Measurements from ENCODE around the gene ZNF496. TPM values are rescaled to one million over a fixed set of nuclear protein-coding genes. Genes with fewer than 3 reads are reported as not detected.
"Not testable (repeated sequence)": the region's sequence is repeated elsewhere in the genome, so short reads cannot be mapped to it uniquely, and the experiment has no call there.

The ZNF496 gene
- 30.9 and 47.0 TPM in 2 replicates for total RNA-seq (2014; rRNA removed; shearing (Covaris generic); ENCODE audit: low replicate concordance)

DNA sequence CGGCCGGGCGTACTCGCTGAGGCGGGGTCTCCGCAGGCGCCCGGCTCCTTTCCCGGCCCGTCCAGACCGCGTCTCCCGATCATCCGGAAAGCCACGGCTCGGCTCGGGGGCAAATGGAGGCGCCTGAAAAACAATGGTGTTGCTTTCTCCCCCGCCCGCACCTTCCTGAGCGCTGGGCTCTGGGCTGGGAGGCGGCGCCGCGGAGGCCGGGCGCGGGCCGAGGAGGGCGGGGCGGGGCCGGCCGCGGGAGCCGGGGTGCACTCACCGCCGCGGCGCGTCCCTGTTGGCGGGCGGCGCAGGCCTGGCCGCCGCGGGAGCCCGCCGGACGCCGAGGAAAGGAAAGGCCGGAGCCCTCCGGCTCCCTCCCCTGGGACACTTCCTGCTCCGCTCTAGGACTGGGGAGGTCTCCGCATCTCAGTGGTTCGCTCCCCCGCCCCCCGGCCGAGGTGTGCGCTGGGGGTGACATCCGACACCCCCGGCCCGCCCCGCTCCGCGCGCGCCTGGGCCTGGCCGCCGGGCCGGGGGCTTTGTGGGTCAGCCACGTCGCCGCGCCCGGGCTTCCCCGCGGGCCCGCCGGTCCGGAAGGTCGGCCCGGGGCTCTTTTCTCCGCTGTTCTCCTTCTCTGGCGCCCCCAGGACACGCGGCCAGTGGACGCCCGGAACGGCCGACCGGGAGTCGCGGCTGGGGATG lies at the start of gene ZNF496:
Gene ZNF496, minus strand, starts transcription at position 343 of the 690 bp plus-strand sequence. CDS start 2,289 bp downstream, outside the sequence.
- in situ Hi-C loops (cut with HindIII; ENCODE audit: low pct_unique_long_range_greater_than_20kb, low sequenced_read_pairs) = no loop called here
- peak; percentile 84 for DNase-seq (ENCODE audit: low read depth)

- no peak for DNase-seq (ENCODE audit: low read depth)
- in situ Hi-C loops (cut with HindIII; ENCODE audit: low pct_unique_long_range_greater_than_20kb, low sequenced_read_pairs) = no loop called here
Measured at GRCh38 chr1:247378334-247379073, 46.8 kb upstream of the ZNF496 start.

- in situ Hi-C loops (cut with HindIII; ENCODE audit: low pct_unique_long_range_greater_than_20kb, low sequenced_read_pairs); DNase-seq (ENCODE audit: low read depth): not testable (repeated sequence)
Measured at GRCh38 chr1:247377656-247378055, 46.0 kb upstream of the ZNF496 start.

- in situ Hi-C loops (cut with HindIII; ENCODE audit: low pct_unique_long_range_greater_than_20kb, low sequenced_read_pairs) = no loop called here
- DNase-seq (ENCODE audit: low read depth) = no peak
Measured at GRCh38 chr1:247376659-247377058, 45.0 kb upstream of the ZNF496 start.

- in situ Hi-C loops (cut with HindIII; ENCODE audit: low pct_unique_long_range_greater_than_20kb, low sequenced_read_pairs) = no loop called here
- no peak for DNase-seq (ENCODE audit: low read depth)
Measured at GRCh38 chr1:247375747-247376146, 44.1 kb upstream of the ZNF496 start.

DNA sequence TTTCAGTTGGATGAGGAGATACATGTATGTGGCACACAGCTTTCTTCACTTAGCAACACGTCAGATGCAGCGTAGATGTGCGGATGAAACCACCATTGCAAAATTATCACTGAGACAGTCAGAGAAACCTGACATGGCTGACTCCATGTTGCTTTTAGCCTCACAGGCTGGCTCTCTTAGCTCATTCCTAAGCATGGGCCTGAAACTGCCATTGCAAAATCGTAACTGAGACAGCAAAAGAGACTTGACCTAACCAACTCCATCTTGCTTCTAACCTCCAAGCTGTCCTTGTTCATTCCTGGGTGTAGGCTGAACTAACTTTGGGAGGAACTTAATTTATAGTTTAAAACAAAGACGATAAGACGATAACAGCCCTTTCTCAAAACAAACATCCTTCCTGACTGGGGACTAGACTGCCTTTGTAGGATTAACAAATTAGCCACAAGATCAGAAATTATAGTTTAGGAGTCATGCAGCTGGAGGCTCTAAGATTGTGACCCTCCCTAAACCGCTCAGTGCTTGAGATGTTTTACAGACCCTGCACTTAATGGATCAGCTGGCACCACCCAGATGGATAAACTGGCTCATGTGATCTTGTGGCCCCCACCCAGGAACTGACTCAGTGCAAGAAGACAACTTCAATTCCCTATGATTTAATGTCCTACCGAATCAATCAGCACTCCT lies 43.1 kb upstream of the ZNF496 start:
- in situ Hi-C loops (cut with HindIII; ENCODE audit: low pct_unique_long_range_greater_than_20kb, low sequenced_read_pairs); DNase-seq (ENCODE audit: low read depth): not testable (repeated sequence)

GRCh38 chr1:247373721-247374141 lies 42.1 kb upstream of the ZNF496 start:
- in situ Hi-C loops (cut with HindIII; ENCODE audit: low pct_unique_long_range_greater_than_20kb, low sequenced_read_pairs) = no loop called here
- no peak for DNase-seq (ENCODE audit: low read depth)

DNA sequence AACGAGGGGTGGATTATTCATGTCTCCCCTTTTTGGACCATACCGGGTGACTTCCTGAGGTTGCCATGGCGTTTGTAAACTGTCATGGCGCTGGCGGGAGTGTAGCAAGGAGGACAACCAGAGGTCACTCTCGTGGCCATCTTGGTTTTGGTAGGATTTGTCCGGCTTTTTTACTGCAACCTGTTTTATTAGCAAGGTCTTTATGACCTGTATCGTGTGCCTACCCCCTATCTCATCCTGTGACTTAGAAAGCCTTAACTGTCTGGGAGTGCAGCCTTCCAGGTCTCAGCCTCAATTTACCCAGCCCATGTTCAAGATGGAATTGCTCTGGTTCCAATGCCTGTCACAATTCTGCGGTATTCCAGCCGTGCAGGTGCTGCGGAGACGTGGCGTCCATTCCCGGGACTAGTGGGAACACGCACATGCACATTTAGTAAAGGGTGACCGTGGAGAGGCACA lies 40.2 kb upstream of the ZNF496 start:
- in situ Hi-C loops (cut with HindIII; ENCODE audit: low pct_unique_long_range_greater_than_20kb, low sequenced_read_pairs) = no loop called here
- no peak for DNase-seq (ENCODE audit: low read depth)

DNA sequence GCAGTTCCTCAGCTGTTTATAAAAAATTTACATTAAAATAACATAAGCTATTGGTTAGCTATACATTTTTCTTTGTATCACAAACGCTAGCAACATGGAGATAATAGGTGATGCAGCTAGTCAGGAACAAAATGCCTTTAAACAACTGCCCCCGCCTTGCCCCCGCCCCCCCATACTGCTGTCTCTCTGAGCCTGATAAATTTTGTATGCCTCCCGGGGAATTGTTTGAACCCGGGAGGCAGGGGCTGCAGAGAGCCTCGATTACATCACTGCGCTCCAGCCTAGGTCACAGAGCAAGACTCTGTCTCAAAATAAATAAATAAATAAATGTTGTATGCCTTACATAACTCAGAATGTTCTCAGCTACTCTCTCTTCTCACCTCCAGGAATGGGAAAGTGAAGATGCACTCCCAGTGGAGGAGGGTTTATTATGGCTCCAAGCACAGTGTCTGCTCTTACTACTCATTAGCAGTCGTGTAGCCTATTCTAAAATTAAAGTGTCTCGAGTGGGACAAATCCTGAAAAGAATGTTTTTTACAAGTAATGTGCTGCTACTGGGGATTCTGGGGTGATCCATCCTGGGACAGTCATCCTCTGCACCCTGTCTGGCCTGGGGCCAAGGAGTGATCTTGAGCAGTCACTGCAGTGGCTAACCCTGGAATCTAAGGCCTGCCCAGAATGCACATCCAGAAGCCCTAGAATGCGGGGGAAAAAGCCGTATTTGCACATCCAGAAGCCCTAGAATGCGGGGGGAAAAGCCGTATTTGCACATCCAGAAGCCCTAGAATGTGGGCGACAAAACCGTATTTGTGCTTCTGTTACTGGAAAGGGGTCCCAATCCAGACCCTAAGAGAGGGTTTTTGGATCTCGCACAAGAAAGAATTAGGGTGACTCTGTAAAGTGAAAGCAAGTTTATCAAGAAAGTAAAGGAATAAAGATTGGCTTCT lies 39.4 kb upstream of the ZNF496 start:
- in situ Hi-C loops (cut with HindIII; ENCODE audit: low pct_unique_long_range_greater_than_20kb, low sequenced_read_pairs) = no loop called here
- no peak for DNase-seq (ENCODE audit: low read depth)

DNA sequence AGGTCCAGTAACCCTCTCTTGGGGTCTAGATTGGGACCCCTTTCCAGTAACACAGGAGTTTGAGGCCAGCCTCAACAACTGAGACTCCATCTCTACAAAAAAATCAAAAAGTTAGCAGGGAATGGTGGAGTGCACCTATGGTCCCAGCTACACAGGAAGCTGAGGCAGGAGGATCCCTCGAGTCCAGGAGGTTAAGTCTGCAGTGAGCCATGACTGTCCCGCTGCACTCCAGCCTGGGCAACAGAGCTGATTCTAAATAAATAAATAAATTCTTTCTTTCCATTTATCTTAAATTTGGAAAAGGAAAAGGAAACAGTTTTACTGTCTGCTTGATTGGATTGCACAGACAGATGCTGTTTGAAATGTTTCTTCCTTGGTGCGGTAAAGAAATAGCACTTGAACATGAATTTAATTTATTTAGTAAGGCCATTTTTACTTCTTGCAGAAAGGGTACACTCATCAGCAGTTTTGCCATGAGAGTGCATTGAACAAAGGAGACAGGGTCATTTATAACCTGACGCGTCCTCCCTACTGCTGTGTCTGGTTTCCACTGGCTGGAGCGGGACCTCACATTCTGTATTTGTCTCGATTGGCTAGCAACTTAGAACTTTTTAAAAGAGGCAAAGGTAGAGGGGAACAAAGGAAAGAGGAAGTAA lies 37.0 kb upstream of the ZNF496 start:
- in situ Hi-C loops (cut with HindIII; ENCODE audit: low pct_unique_long_range_greater_than_20kb, low sequenced_read_pairs) = no loop called here

DNA sequence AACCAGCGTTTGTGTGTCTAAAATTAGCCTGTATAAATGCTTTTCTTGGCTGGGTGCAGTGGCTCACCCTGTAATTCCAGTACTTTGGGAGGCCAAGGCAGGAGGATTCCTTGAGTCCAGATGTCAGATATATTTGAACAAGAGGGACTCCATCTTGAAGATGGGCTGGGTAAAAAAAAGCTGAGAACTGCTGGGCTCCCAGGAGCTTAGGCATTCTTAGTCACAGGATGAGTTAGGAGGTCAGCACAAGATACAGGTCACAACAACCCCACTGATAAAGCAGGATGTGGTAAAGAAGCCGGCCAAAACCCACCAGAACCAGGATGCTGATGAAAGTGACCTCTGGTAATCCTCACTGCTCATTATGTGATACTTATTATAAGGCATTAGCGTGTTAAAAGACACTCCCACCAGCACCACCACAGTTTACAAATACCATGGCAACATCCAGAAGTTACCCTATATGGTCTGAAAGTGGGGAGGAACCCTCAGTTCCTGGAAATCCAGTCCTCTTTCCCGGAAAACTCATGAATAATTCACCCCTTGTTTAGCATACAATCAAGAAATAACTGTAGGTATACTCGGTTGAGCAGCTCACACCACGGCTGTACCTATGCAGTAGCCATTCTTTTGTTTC lies 36.2 kb upstream of the ZNF496 start:
- in situ Hi-C loops (cut with HindIII; ENCODE audit: low pct_unique_long_range_greater_than_20kb, low sequenced_read_pairs) = no loop called here
- DNase-seq (ENCODE audit: low read depth) = no peak

More for the DNA sequence above, 37.0 kb upstream of the ZNF496 start:
- no peak for DNase-seq (ENCODE audit: low read depth)

GRCh38 chr1:247366926-247367645 lies 35.4 kb upstream of the ZNF496 start:
- no peak for DNase-seq (ENCODE audit: low read depth)
- in situ Hi-C loops (cut with HindIII; ENCODE audit: low pct_unique_long_range_greater_than_20kb, low sequenced_read_pairs) = no loop called here

DNA sequence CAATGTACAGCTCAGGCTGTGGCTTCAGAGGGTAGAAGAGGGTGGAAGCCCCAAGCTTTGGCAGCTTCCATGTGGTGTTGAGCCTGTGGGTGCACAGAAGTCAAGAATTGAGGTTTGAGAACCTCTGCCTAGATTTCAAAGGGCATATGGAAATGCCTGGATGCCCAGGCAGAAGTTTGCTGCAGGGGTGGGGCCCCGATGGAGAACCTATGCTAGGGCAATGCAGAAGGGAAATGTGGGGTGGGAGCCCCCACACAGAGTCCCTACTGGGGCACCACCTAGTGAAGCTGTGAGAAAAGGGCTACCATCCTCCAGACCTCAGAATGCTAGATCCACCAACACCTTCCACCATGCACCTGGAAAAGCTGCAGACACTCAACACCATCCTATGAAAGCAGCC lies 34.7 kb upstream of the ZNF496 start:
- in situ Hi-C loops (cut with HindIII; ENCODE audit: low pct_unique_long_range_greater_than_20kb, low sequenced_read_pairs) = not testable (repeated sequence)

GRCh38 chr1:247365023-247365422 lies 33.4 kb upstream of the ZNF496 start:
- DNase-seq (ENCODE audit: low read depth) = no peak
- in situ Hi-C loops (cut with HindIII; ENCODE audit: low pct_unique_long_range_greater_than_20kb, low sequenced_read_pairs) = no loop called here

More for the DNA sequence above, 34.7 kb upstream of the ZNF496 start:
- not testable (repeated sequence) for DNase-seq (ENCODE audit: low read depth)

DNA sequence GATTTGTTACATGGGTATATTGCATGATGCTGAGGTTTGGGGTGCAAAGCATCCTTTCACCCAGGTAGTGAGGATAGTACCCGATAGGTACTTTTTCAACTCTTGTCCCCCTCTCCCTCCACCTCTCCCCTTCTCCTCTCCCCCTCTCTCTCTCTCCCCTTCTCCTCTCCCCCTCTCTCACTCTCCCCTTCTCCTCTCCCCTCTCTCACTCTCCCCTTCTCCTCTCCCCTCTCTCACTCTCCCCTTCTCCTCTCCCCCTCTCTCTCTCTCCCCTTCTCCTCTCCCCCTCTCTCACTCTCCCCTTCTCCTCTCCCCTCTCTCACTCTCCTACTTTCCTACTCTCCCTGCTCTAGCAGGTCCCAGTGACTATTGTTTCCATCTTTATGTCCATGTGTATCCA lies 31.3 kb upstream of the ZNF496 start:
- DNase-seq (ENCODE audit: low read depth); in situ Hi-C loops (cut with HindIII; ENCODE audit: low pct_unique_long_range_greater_than_20kb, low sequenced_read_pairs): not testable (repeated sequence)

- no peak for DNase-seq (ENCODE audit: low read depth)
- in situ Hi-C loops (cut with HindIII; ENCODE audit: low pct_unique_long_range_greater_than_20kb, low sequenced_read_pairs) = no loop called here
Measured at GRCh38 chr1:247362153-247362552, 30.5 kb upstream of the ZNF496 start.

Measured in Caki2 (cell line).